Cortex of kidney (tissue), 1 donor: ENCODE results near the gene POLR2J3.
"Not testable (repeated sequence)": the region's sequence is repeated elsewhere in the genome, so short reads cannot be mapped to it uniquely, and the experiment has no call there.

Experiments
- DNase-seq: peaks from one replicate; lab custom pipeline; 2025; lab: John Stamatoyannopoulos, UW

Gene POLR2J3

GRCh38 chr7:102520797-102521196 lies 51.6 kb downstream of the POLR2J3 start:
- DNase-seq: not testable (repeated sequence)

GRCh38 chr7:102517550-102518147 lies 54.7 kb downstream of the POLR2J3 start, which contains the start of gene RASA4B:
RASA4B (minus strand) TSS chr7:102517777; CDS start chr7:102517710, 67 bp downstream.
- not testable (repeated sequence) for DNase-seq
